Measurements from ENCODE around the gene CCDC138. TPM values are rescaled to one million over a fixed set of nuclear protein-coding genes. Genes with fewer than 3 reads are reported as not detected.

CCDC138 gene
- total RNA-seq, 4 donors from 2014 or later, result 5.9 to 8.7 (median 6.5) TPM

DNA sequence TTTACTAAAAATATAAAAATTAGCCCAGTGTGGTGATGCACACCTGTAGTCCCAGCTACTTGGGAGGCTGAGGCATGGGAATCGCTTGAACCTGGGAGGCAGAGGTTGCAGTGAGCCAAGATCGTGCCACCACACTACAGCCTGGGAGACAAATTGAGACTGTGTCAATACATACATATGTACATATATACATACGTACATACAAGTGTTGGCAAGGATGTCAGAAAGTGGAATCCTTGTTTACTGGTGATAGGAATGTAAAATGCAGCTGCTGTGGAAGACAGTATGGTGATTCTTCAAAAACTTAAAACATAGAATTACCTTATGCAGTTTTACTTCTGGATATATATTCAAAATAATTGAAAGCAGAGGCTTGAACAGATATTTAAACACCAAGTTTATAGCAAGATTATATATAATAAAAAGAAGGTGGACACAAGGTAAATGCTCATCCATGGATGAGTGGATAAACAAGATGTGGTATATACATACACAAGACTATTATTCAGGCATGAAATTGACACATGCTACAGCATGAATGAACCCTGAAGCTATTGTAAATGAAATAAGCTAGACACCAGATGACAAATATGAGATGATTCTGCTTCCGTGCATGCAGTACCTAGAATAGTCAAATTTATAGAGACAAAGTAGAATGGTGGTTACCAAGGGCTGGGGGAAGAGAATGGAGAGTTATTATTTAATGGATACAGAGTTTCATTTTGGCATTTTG lies 43.2 kb downstream of the CCDC138 start:
- 93 to 95% methylated on average over 4 of the region's 4 CpGs for WGBS, 2 donors
- peaks cover 0 to 3% (median 0%) of the 10 kb centered on the region in 4 donors for H3K9me3 ChIP-seq

DNA sequence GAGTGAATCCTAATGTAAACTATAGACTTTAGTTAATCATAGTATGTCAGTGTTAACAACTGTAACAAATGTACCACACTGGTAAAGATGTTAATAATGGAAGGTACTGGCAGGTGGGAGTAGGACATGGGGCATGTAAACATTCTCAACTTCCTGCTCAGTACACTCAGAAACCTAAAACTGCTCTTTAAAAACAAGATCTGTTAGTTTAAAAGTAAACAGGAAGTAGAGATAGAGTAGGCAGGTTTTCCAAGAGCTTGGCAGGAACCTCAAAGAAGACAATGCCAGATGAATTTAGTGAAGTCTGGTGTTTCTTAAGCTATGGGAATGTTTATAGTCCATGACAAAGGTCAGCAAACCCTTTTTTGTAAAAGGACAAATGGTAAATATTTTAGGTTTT lies 46.6 kb downstream of the CCDC138 start:
- Histone ChIP-seq H3K27ac (no peak overlapping the region), H3K4me3 (no peak overlapping the region), H3K4me1 (no peaks in the 10 kb centered on the region), H3K9me3 (peaks cover 0 to 25% (median 3%) of the 10 kb centered on the region in 4 donors), H3K27me3 (no peaks in the 10 kb centered on the region), H3K36me3 (peaks cover 0 to 4% (median 0%) of the 10 kb centered on the region in 3 donors)
- TF ChIP-seq POLR2A (IDR thresholded peaks at IDR 0.05) (no peak), EP300 (IDR thresholded peaks at IDR 0.05) (no peak)
- TF ChIP-seq, protein P1, sequence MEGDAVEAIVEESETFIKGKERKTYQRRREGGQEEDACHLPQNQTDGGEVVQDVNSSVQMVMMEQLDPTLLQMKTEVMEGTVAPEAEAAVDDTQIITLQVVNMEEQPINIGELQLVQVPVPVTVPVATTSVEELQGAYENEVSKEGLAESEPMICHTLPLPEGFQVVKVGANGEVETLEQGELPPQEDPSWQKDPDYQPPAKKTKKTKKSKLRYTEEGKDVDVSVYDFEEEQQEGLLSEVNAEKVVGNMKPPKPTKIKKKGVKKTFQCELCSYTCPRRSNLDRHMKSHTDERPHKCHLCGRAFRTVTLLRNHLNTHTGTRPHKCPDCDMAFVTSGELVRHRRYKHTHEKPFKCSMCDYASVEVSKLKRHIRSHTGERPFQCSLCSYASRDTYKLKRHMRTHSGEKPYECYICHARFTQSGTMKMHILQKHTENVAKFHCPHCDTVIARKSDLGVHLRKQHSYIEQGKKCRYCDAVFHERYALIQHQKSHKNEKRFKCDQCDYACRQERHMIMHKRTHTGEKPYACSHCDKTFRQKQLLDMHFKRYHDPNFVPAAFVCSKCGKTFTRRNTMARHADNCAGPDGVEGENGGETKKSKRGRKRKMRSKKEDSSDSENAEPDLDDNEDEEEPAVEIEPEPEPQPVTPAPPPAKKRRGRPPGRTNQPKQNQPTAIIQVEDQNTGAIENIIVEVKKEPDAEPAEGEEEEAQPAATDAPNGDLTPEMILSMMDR (IDR thresholded peaks at IDR 0.05), result no peak
- no peak for DNase-seq (ENCODE audit: low spot score in 2 of 2)

More for the DNA sequence above, 43.2 kb downstream of the CCDC138 start:
- Histone ChIP-seq H3K4me3 (no peak overlapping the region), H3K27ac (no peak overlapping the region), H3K36me3 (no peaks in the 10 kb centered on the region), H3K4me1 (no peaks in the 10 kb centered on the region), H3K27me3 (no peaks in the 10 kb centered on the region)
- TF ChIP-seq POLR2A (IDR thresholded peaks at IDR 0.05) (no peak), EP300 (IDR thresholded peaks at IDR 0.05) (no peak)
- TF ChIP-seq, protein P1 (IDR thresholded peaks at IDR 0.05), result no peak
- DNase-seq (ENCODE audit: low spot score in 2 of 2), result no peak

DNA sequence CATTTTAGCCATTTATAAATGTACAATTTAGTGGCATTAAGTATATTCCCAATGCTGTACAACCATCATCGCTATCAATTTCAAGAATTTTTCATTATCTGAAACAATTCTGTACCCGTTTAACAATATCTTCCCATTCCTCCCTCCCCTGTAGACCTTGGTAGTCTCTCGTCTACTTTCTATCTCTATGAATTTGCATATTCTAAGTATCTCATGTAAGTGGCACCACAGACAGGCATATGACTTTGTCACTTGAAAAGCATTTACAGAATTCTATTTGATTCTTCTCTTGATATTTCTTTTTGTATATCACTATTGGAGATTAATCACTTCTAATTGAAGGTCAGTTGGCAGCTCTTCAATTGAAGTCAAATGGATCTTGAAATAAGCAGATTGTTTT lies 48.0 kb downstream of the CCDC138 start:
- no peak overlapping the region for H3K27ac ChIP-seq
- no peak overlapping the region for H3K4me3 ChIP-seq
- TF ChIP-seq EP300 (IDR thresholded peaks at IDR 0.05) (no peak), POLR2A (IDR thresholded peaks at IDR 0.05) (no peak)
- TF ChIP-seq, protein P1 (IDR thresholded peaks at IDR 0.05), result no peak
- H3K9me3 ChIP-seq, result peaks cover 0 to 33% (median 4%) of the 10 kb centered on the region in 4 donors
- H3K27me3 ChIP-seq, result no peaks in the 10 kb centered on the region
- peaks cover 0 to 4% (median 0%) of the 10 kb centered on the region in 3 donors for H3K36me3 ChIP-seq
- H3K4me1 ChIP-seq, result no peaks in the 10 kb centered on the region
- WGBS, 2 donors, result 93 to 97% methylated on average over 3 of the region's 3 CpGs
- no peak for DNase-seq (ENCODE audit: low spot score in 2 of 2)

DNA sequence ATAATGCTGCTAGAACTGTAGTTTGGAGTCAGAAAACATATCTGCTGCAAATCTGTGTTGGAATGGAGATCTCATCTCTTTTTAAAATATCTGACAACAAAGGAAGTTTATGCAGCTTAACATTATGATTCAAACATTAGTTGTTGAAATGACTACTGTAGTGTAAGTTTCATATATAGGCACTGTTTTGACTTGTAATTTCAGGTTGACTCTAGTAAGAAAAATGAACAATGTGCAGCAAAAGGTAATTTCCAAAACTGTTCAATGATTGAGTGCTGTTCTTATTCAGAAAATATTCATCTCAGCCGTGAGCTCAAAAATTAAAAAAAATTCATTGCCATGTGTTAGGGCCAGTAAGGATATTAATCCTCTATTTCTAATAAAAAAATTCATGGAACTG lies 48.5 kb downstream of the CCDC138 start:
- Histone ChIP-seq H3K27me3 (no peaks in the 10 kb centered on the region), H3K4me1 (no peaks in the 10 kb centered on the region), H3K27ac (no peak overlapping the region), H3K9me3 (peaks cover 0 to 36% (median 6%) of the 10 kb centered on the region in 4 donors), H3K36me3 (peaks cover 0 to 4% (median 0%) of the 10 kb centered on the region in 3 donors), H3K4me3 (no peak overlapping the region)
- 96 to 97% methylated on average over 1 of the region's 1 CpG for WGBS, 2 donors
- TF ChIP-seq POLR2A (IDR thresholded peaks at IDR 0.05) (no peak), EP300 (IDR thresholded peaks at IDR 0.05) (no peak)
- TF ChIP-seq, protein P1 (IDR thresholded peaks at IDR 0.05), result no peak
- no peak for DNase-seq (ENCODE audit: low spot score in 2 of 2)

DNA sequence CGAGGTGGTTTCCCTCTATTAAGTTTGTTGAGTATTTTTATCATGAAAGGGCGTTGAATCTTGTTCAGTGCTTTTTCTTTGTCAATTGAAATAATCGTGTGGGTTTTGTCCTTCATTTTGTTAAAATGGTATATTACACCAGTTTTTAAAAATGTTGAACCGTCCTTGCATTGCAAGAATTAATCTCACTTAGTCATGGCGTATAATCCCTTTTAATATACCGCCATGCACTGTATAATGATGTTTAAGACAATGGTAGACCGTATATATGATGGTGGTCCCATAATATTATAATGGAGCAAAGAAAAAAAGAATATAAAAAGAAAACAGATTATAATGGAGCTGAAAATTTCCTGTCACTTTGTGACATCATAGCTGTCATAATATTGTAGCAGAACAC lies 50.6 kb downstream of the CCDC138 start:
- Histone ChIP-seq H3K4me1 (no peaks in the 10 kb centered on the region), H3K36me3 (peaks cover 0 to 20% (median 0%) of the 10 kb centered on the region in 3 donors), H3K27ac (no peak overlapping the region), H3K4me3 (no peak overlapping the region), H3K27me3 (no peaks in the 10 kb centered on the region), H3K9me3 (peaks cover 0 to 36% (median 6%) of the 10 kb centered on the region in 4 donors)
- no peak for DNase-seq (ENCODE audit: low spot score in 2 of 2)
- WGBS, 2 donors, result 97% methylated on average over 7 of the region's 7 CpGs
- TF ChIP-seq POLR2A (IDR thresholded peaks at IDR 0.05), result no peak
- TF ChIP-seq, protein P1 (IDR thresholded peaks at IDR 0.05), result no peak
